ENCODE results near the gene FNDC11. TPM values are rescaled to one million over a fixed set of nuclear protein-coding genes. Genes with fewer than 3 reads are reported as not detected.
"Not testable (repeated sequence)": the region's sequence is repeated elsewhere in the genome, so short reads cannot be mapped to it uniquely, and the experiment has no call there.

Gene FNDC11
- total RNA-seq, 2 experiments from 2014 or later: 0.41 to 3.0 TPM

DNA sequence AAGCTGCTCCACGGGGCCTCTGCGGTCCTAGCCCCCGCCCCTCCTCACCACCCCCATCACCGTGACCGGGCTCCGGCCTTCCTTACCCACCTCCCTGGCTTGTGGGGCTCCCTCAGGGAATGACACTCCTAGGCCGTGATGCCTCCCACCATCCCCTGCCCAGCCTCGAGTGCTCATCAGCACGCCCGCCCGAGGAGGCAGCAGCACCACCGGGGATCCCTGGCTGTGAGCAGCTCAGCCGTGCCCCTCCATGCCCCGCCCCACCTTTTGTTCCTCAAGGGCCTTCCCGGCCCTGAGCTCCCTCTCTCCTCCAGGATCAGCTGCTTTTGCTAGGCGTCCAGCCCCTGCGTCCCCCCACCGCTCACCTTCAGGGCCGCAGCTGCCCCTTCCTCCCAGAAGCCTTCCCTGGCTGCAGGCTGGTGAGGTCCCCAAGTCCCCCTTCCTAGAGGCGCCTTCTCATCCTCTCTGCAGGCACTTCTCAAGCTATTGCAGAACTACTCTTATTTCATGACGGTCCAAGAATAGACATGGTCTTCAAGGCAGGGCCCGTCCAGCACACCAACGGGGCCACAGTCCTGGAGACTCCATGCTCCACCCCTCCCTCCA, 3.0 kb downstream of the FNDC11 start:
- Histone ChIP-seq H3K9me3 (ENCODE audit: low read length) (no peaks in the 10 kb centered on the region), H3K27ac (ENCODE audit: low read depth, low read length, poor library complexity, severe bottlenecking) (no peak overlapping the region), H3K79me2 (ENCODE audit: insufficient read depth, low read depth, low read length) (no peaks in the 10 kb centered on the region), H3K36me3 (ENCODE audit: insufficient read depth, low read length) (no peaks in the 10 kb centered on the region), H4K20me1 (ENCODE audit: insufficient read depth, low read length) (no peaks in the 10 kb centered on the region), H2AFZ (ENCODE audit: low read length) (no peak overlapping the region), H3K4me2 (ENCODE audit: low read length) (no peak overlapping the region), H3K4me3 (ENCODE audit: low read depth, low read length, poor library complexity, severe bottlenecking) (no peak overlapping the region), H3K9me2 (ENCODE audit: insufficient read depth, low read length) (no peaks in the 10 kb centered on the region), H3K4me1 (ENCODE audit: insufficient read depth, low read length, poor library complexity, severe bottlenecking) (peaks cover 30% of the 10 kb centered on the region)
- intact Hi-C loops (cut with micrococcal nuclease; ENCODE audit: unreplicated experiment): no loop called here
- no peak for DNase-seq (ENCODE audit: low spot score)
- CTCF ChIA-PET (ENCODE audit: unreplicated experiment): no interaction called here
- no TSS peak for BruUV-seq (replicated peaks)
- TF ChIP-seq CTCF (conservative IDR thresholded peaks at IDR 0.05; ENCODE audit: low read length) (no peak), EZH2phosphoT487 (IDR thresholded peaks at IDR 0.05; ENCODE audit: borderline replicate concordance, low read depth, low read length) (no peak)
- POLR2A ChIA-PET: interaction anchor here (0.6 to 1.2 kb wide), 2 partner anchors 15 to 17 kb away, joined by 3 to 4 read pairs; partner anchors contain the start of gene HELZ2

DNA sequence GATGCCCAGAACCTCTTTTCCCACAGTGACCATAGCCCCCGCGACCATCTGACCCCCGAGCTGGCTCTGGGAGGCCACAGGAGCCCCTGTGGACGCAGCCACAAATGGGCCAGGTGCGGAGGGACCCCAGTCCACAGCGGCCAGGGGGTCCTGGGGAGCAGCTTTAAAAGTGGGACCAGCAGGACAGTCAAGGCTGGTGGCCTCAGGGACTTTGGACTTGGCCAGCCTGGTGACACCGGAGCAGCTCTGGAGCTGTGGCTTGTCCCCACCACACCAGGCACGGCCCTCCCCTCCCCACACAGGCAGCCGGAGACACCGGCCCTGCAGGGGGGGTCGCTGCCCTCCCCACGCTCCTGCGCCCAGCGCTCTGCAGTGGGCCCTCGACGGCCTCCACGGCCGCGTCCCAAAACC, 3.5 kb downstream of the FNDC11 start:
- no peak overlapping the region for H3K27ac ChIP-seq (ENCODE audit: low read depth, low read length, poor library complexity, severe bottlenecking)
- ChIA-PET POLR2A (interaction anchor here (0.6 to 1.2 kb wide), 2 partner anchors 15 to 17 kb away, joined by 3 to 4 read pairs; partner anchors contain the start of gene HELZ2), CTCF (ENCODE audit: unreplicated experiment) (no interaction called here)
- peaks cover 24% of the 10 kb centered on the region for H3K4me1 ChIP-seq (ENCODE audit: insufficient read depth, low read length, poor library complexity, severe bottlenecking)
- intact Hi-C loops (cut with micrococcal nuclease; ENCODE audit: unreplicated experiment): no loop called here
- H3K4me2 ChIP-seq (ENCODE audit: low read length): no peak overlapping the region
- no peaks in the 10 kb centered on the region for H3K79me2 ChIP-seq (ENCODE audit: insufficient read depth, low read depth, low read length)
- no peaks in the 10 kb centered on the region for H4K20me1 ChIP-seq (ENCODE audit: insufficient read depth, low read length)
- no peaks in the 10 kb centered on the region for H3K9me2 ChIP-seq (ENCODE audit: insufficient read depth, low read length)
- no peaks in the 10 kb centered on the region for H3K9me3 ChIP-seq (ENCODE audit: low read length)
- no peak for TF ChIP-seq EZH2phosphoT487 (IDR thresholded peaks at IDR 0.05; ENCODE audit: borderline replicate concordance, low read depth, low read length)
- no peak for TF ChIP-seq CTCF (conservative IDR thresholded peaks at IDR 0.05; ENCODE audit: low read length)
- no TSS peak for BruUV-seq (replicated peaks)
- no peak overlapping the region for H2AFZ ChIP-seq (ENCODE audit: low read length)
- DNase-seq (ENCODE audit: low spot score): no peak
- H3K4me3 ChIP-seq (ENCODE audit: low read depth, low read length, poor library complexity, severe bottlenecking): no peak overlapping the region
- no peaks in the 10 kb centered on the region for H3K36me3 ChIP-seq (ENCODE audit: insufficient read depth, low read length)

DNA sequence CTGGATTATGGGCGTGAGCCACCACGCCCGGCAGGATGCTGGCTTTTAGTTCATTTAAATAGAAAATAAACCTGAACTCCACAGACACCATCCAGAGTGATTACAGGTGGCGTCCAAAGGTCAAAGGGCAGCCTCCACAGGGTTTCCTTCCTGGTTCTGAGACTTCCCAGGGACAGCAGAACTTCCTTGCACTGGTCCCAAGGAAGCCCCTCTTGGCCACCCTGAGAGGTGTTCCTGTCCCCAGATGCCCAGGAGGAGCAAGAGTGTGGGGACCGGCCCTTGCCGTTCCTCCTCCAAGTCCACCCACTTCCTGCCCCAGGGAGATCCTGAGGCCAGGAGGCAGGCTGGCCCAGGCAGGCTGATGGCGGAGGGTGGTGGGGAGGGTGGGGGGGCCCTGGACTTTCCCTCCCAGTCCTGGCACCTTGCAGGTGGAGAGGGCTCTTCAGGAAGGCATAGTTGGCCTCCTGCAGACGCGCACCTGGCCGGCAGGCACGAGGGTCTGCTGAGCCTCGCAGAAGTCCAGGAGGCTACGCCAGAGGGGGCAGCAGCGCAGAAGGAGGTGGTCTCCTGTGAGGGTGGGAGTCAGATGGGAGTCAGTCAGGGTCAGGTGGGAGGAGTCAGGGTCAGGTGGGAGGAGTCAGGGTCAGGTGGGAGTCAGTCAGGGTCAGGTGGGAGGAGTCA, 5.0 kb downstream of the FNDC11 start:
- CTCF ChIA-PET (ENCODE audit: unreplicated experiment): no interaction called here
- no peaks in the 10 kb centered on the region for H3K9me2 ChIP-seq (ENCODE audit: insufficient read depth, low read length)
- no peaks in the 10 kb centered on the region for H4K20me1 ChIP-seq (ENCODE audit: insufficient read depth, low read length)
- no peak for TF ChIP-seq CTCF (conservative IDR thresholded peaks at IDR 0.05; ENCODE audit: low read length)
- TF ChIP-seq EZH2phosphoT487 (IDR thresholded peaks at IDR 0.05; ENCODE audit: borderline replicate concordance, low read depth, low read length): no peak
- no peak overlapping the region for H3K4me2 ChIP-seq (ENCODE audit: low read length)
- no peak overlapping the region for H2AFZ ChIP-seq (ENCODE audit: low read length)
- H3K27ac ChIP-seq (ENCODE audit: low read depth, low read length, poor library complexity, severe bottlenecking): no peak overlapping the region
- H3K36me3 ChIP-seq (ENCODE audit: insufficient read depth, low read length): no peaks in the 10 kb centered on the region
- no peak for DNase-seq (ENCODE audit: low spot score)
- no peaks in the 10 kb centered on the region for H3K9me3 ChIP-seq (ENCODE audit: low read length)
- intact Hi-C loops (cut with micrococcal nuclease; ENCODE audit: unreplicated experiment): no loop called here
- no peaks in the 10 kb centered on the region for H3K79me2 ChIP-seq (ENCODE audit: insufficient read depth, low read depth, low read length)
- peaks cover 12% of the 10 kb centered on the region for H3K4me1 ChIP-seq (ENCODE audit: insufficient read depth, low read length, poor library complexity, severe bottlenecking)
- no peak overlapping the region for H3K4me3 ChIP-seq (ENCODE audit: low read depth, low read length, poor library complexity, severe bottlenecking)
- POLR2A ChIA-PET: no interaction called here
- BruUV-seq (replicated peaks): no TSS peak

DNA sequence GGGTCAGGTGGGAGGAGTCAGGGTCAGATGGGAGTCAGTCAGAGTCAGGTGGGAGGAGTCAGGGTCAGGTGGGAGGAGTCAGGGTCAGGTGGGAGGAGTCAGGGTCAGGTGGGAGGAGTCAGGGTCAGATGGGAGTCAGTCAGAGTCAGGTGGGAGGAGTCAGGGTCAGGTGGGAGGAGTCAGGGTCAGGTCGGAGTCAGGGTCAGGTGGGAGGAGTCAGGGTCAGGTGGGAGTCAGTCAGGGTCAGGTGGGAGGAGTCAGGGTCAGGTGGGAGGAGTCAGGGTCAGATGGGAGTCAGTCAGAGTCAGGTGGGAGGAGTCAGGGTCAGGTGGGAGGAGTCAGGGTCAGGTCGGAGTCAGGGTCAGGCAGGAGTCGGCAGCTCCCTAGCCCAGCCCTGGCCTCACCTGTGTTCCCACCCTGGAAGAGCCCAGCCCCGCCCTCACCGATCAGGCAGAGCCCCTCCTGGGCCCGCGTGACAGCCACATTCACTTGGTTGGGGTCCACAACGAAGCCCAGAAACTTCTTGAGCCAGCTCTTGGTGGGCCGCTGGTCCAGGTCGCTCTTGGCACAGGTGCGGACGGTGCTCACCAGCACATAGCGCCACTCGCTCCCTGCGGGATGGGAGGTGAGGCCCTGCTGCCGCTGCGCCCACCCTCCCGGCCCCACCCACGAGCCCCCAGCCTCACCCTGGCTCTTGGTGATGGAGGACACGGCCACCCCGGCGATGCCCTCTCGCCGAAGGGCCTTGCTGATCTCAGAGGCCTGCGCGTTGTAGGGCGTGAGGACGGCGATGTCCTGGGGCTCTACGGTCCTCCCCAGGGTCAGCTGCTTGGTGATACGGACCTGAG, 5.8 kb downstream of the FNDC11 start:
- H2AFZ ChIP-seq (ENCODE audit: low read length); H3K79me2 ChIP-seq (ENCODE audit: insufficient read depth, low read depth, low read length); H3K4me2 ChIP-seq (ENCODE audit: low read length); intact Hi-C loops (cut with micrococcal nuclease; ENCODE audit: unreplicated experiment); H3K36me3 ChIP-seq (ENCODE audit: insufficient read depth, low read length); CTCF ChIA-PET (ENCODE audit: unreplicated experiment); POLR2A ChIA-PET; H3K4me1 ChIP-seq (ENCODE audit: insufficient read depth, low read length, poor library complexity, severe bottlenecking); H3K9me2 ChIP-seq (ENCODE audit: insufficient read depth, low read length); H3K9me3 ChIP-seq (ENCODE audit: low read length); DNase-seq (ENCODE audit: low spot score); H3K27ac ChIP-seq (ENCODE audit: low read depth, low read length, poor library complexity, severe bottlenecking); BruUV-seq (replicated peaks); H3K4me3 ChIP-seq (ENCODE audit: low read depth, low read length, poor library complexity, severe bottlenecking); H4K20me1 ChIP-seq (ENCODE audit: insufficient read depth, low read length): not testable (repeated sequence)
